ENCODE results near the gene MEGF10. TPM values are rescaled to one million over a fixed set of nuclear protein-coding genes. Genes with fewer than 3 reads are reported as not detected.

MEGF10 gene
- total and polyA plus RNA-seq, 2 of the 8 experiments (the other 6 are each of a cell fraction or from before 2014, with no cell fraction given), result 38.2 to 53.1 TPM

GRCh38 chr5:127411381-127411780, 120.8 kb downstream of the MEGF10 start (continued):
- TF ChIP-seq EP300 (IDR thresholded peaks at IDR 0.05; ENCODE audit: borderline replicate concordance in 1 of 2, low read depth in 2 of 2, low read length in 2 of 2) (no peak), NANOG (IDR thresholded peaks at IDR 0.05; ENCODE audit: insufficient read depth, low read depth, low read length, poor library complexity, severe bottlenecking) (no peak), SIN3A (conservative IDR thresholded peaks at IDR 0.05 in 1 of 2, IDR thresholded peaks at IDR 0.05 in 1 of 2; ENCODE audit: low read depth in 1 of 2, low read length in 2 of 2) (no peak), NRF1 (IDR thresholded peaks at IDR 0.05; ENCODE audit: low read depth, low read length) (no peak), CBX5 (IDR thresholded peaks at IDR 0.05; ENCODE audit: low read depth, low read length) (no peak), BACH1 (IDR thresholded peaks at IDR 0.05; ENCODE audit: low read length) (no peak)

Data from H1 (cell line).